ENCODE measurements around the gene GPC4. TPM values are rescaled to one million over a fixed set of nuclear protein-coding genes. Genes with fewer than 3 reads are reported as not detected.

Gene GPC4
- total and polyA plus RNA-seq, 2 experiments from 2014 or later, result 124 to 183 TPM

GRCh38 chrX:133307094-133307493 is 108.2 kb downstream of the GPC4 start:
- H3K4me1 Mint-ChIP-seq, result peaks cover 40% of the 10 kb centered on the region
- no peaks in the 10 kb centered on the region for H3K9me3 Mint-ChIP-seq
- Histone ChIP-seq H3K4me1 (ENCODE audit: insufficient read depth) (peaks cover 44% of the 10 kb centered on the region), H3K4me3 (peak overlapping the region; percentile 11; the same call in 1 of the 2 replicates), H4K20me1 (replicated peaks; ENCODE audit: insufficient read depth) (peaks cover 4% of the 10 kb centered on the region; the same call in 1 of the 2 replicates), H3K27ac (ENCODE audit: low read depth) (peak overlapping the region; percentile 92), H3K9me2 (ENCODE audit: insufficient read depth) (no peaks in the 10 kb centered on the region), H3F3A (replicated peaks; ENCODE audit: low read depth) (no peaks in the 10 kb centered on the region; the same call in 1 of the 2 replicates), H3K4me2 (peak overlapping the region; percentile 44; the same call in 1 of the 2 replicates), H3K36me3 (ENCODE audit: insufficient read depth) (peaks cover 17% of the 10 kb centered on the region), H3K79me2 (replicated peaks; ENCODE audit: insufficient read depth) (peaks cover 34% of the 10 kb centered on the region), H2AFZ (no peak overlapping the region), H3K27me3 (ENCODE audit: insufficient read depth) (no peaks in the 10 kb centered on the region)
- H3K27ac Mint-ChIP-seq, result no peak overlapping the region
- TF ChIP-seq ZNF114 (CRISPR knock-in tag; IDR thresholded peaks at IDR 0.05) (no peak), CREB1 (CRISPR knock-in tag; IDR thresholded peaks at IDR 0.05; ENCODE audit: low read depth) (0 out of 2 replicates have a peak, but pooled peaks have one; percentile 12), ETS1 (IDR thresholded peaks at IDR 0.05) (no peak), JUNB (IDR thresholded peaks at IDR 0.05; ENCODE audit: unreplicated experiment) (no peak), ZNF462 (CRISPR knock-in tag; IDR thresholded peaks at IDR 0.05) (peak; percentile 21; the same call in 1 of the 2 replicates), ZNF331 (CRISPR knock-in tag; IDR thresholded peaks at IDR 0.05; ENCODE audit: low read depth) (no peak), NANOG (IDR thresholded peaks at IDR 0.05; ENCODE audit: borderline replicate concordance) (peak; percentile 48; the same call in 1 of the 2 replicates), EZH2 (IDR thresholded peaks at IDR 0.05; ENCODE audit: low read depth, unreplicated experiment) (no peak), STAT1 (IDR thresholded peaks at IDR 0.05; ENCODE audit: unreplicated experiment) (no peak), CTCF (conservative IDR thresholded peaks at IDR 0.05; ENCODE audit: low read depth in 2 of 2) (no peak), REST (IDR thresholded peaks at IDR 0.05; ENCODE audit: unreplicated experiment) (no peak), EZH2phosphoT487 (IDR thresholded peaks at IDR 0.05; ENCODE audit: unreplicated experiment) (no peak), POLR2AphosphoS5 (IDR thresholded peaks at IDR 0.05; ENCODE audit: low read depth) (no peak)
- peaks cover 6% of the 10 kb centered on the region for H3K27me3 Mint-ChIP-seq (ENCODE audit: insufficient read depth, low read depth, poor library complexity)
- ATAC-seq (peak; percentile 77), DNase-seq (ENCODE audit: low spot score) (peak; percentile 62)
- H3K36me3 Mint-ChIP-seq (ENCODE audit: low read depth), result peaks cover 57% of the 10 kb centered on the region
- no peak overlapping the region for H3K4me3 Mint-ChIP-seq

All from GM23338 (cell line).